Stomach (tissue), 4 donors: ENCODE results near the gene UBE2J1.

ENCODE experiments used
- EP300 ChIP-seq: sonication (generic); formaldehyde crosslinking; IDR thresholded peaks from one replicate; pipeline ENCODE4 v1.6.1; 2017; ENCODE audit warnings: antibody characterized with exemption
- TF ChIP-seq, protein P1 (sequence below), 7 experiments: fragments of 450-650 bp in 4 of 7; fragments of 200-600 bp in 3 of 7; sonication (generic) in 3 of 7; IDR thresholded peaks; one replicate each; pipeline ENCODE4 v1.5.1; 2016 to 2019; ENCODE audit warnings: antibody characterized with exemption in 7 of 7, control low read depth in 2 of 7, mild to moderate bottlenecking in 1 of 7

- TF ChIP-seq, protein P1, sequence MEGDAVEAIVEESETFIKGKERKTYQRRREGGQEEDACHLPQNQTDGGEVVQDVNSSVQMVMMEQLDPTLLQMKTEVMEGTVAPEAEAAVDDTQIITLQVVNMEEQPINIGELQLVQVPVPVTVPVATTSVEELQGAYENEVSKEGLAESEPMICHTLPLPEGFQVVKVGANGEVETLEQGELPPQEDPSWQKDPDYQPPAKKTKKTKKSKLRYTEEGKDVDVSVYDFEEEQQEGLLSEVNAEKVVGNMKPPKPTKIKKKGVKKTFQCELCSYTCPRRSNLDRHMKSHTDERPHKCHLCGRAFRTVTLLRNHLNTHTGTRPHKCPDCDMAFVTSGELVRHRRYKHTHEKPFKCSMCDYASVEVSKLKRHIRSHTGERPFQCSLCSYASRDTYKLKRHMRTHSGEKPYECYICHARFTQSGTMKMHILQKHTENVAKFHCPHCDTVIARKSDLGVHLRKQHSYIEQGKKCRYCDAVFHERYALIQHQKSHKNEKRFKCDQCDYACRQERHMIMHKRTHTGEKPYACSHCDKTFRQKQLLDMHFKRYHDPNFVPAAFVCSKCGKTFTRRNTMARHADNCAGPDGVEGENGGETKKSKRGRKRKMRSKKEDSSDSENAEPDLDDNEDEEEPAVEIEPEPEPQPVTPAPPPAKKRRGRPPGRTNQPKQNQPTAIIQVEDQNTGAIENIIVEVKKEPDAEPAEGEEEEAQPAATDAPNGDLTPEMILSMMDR (IDR thresholded peaks at IDR 0.05): no peak
- TF ChIP-seq EP300: no peak
Observed at GRCh38 chr6:89379281-89379680, 26.8 kb upstream of the UBE2J1 start.
